Liver (tissue), 9 donors: ENCODE measurements around the gene ASB2. TPM values are rescaled to one million over a fixed set of nuclear protein-coding genes. Genes with fewer than 3 reads are reported as not detected.
A peak's percentile ranks its signal among the peaks of the same experiment; 100 is the strongest.

Experiments
- DNase-seq: peaks from one replicate; pipeline ENCODE4 v3.0.0-alpha.2; 2017; ENCODE audit warnings: low spot score
- H3K27ac ChIP-seq, 2 donors: one replicate each; pipeline ENCODE4 v1.7.0; 2013; ENCODE audit warnings: inconsistent platforms in 2 of 2, low read length in 2 of 2, control low read depth in 1 of 2, low read depth in 1 of 2, mild to moderate bottlenecking in 1 of 2
- H3K27me3 ChIP-seq, 4 donors: one replicate each; pipeline versions ENCODE4 v1.6.1 to v1.7.0; 2013; ENCODE audit warnings: low read length in 3 of 4, inconsistent platforms in 1 of 4, mild to moderate bottlenecking in 1 of 4, moderate library complexity in 1 of 4; ENCODE audit not compliant: control insufficient read depth in 4 of 4, insufficient read depth in 4 of 4
- H3K36me3 ChIP-seq, 4 donors: one replicate each; pipeline versions ENCODE4 v1.6.1 to v1.7.0; 2013; ENCODE audit warnings: low read length in 3 of 4, mild to moderate bottlenecking in 3 of 4, low read depth in 1 of 4, moderate library complexity in 1 of 4; ENCODE audit not compliant: control insufficient read depth in 4 of 4, insufficient read depth in 3 of 4
- H3K4me1 ChIP-seq, 4 donors: one replicate each; pipeline versions ENCODE4 v1.6.1 to v1.7.0; 2013; ENCODE audit warnings: low read length in 3 of 4, mild to moderate bottlenecking in 3 of 4, moderate library complexity in 1 of 4; ENCODE audit not compliant: control insufficient read depth in 4 of 4, insufficient read depth in 4 of 4
- H3K4me3 ChIP-seq, 3 donors: one replicate each; pipeline versions ENCODE4 v1.6.1 to v1.7.0; 2013; ENCODE audit warnings: low read length in 3 of 3, control low read depth in 1 of 3, low read depth in 1 of 3, mild to moderate bottlenecking in 1 of 3
- H3K9ac ChIP-seq, 2 donors: one replicate each; pipeline ENCODE4 v1.7.0; 2013; ENCODE audit warnings: low read length in 2 of 2, mild to moderate bottlenecking in 2 of 2, moderate library complexity in 2 of 2, control low read depth in 1 of 2, low read depth in 1 of 2
- H3K9me3 ChIP-seq, 4 donors: one replicate each; pipeline versions ENCODE4 v1.6.1 to v1.7.0; 2013; ENCODE audit warnings: low read length in 3 of 4; ENCODE audit not compliant: control insufficient read depth in 4 of 4
- CTCF ChIP-seq: fragments of 150-350 bp; IDR thresholded peaks from 2 replicates; pipeline ENCODE4 v1.5.1; 2017; ENCODE audit warnings: improper control_type of control experiment, low read depth, low read length; ENCODE audit not compliant: missing input control
- EGR1 ChIP-seq, 2 donors: IDR thresholded peaks; 2 replicates each; pipeline ENCODE4 v1.6.1; 2016 to 2018; ENCODE audit warnings: antibody characterized with exemption in 2 of 2, low read depth in 2 of 2
- FOXA1 ChIP-seq: IDR thresholded peaks from 2 replicates; pipeline ENCODE4 v1.6.1; 2016; ENCODE audit warnings: antibody characterized with exemption
- FOXA2 ChIP-seq: IDR thresholded peaks from 2 replicates; pipeline ENCODE4 v1.6.1; 2016; ENCODE audit warnings: antibody characterized with exemption
- GABPA ChIP-seq, 2 donors: IDR thresholded peaks in 1 of 2; conservative IDR thresholded peaks in 1 of 2; 2 replicates each; pipeline ENCODE4 v1.6.1; 2016; ENCODE audit warnings: antibody characterized with exemption in 2 of 2, mild to moderate bottlenecking in 1 of 2, moderate library complexity in 1 of 2
- HNF4A ChIP-seq, 2 donors: conservative IDR thresholded peaks; 2 replicates each; pipeline ENCODE4 v1.6.1; 2016; ENCODE audit warnings: antibody characterized with exemption in 2 of 2, mild to moderate bottlenecking in 2 of 2
- HNF4G ChIP-seq: IDR thresholded peaks from 2 replicates; pipeline ENCODE4 v1.6.1; 2016; ENCODE audit warnings: antibody characterized with exemption
- JUND ChIP-seq, 2 donors: IDR thresholded peaks; 2 replicates each; pipeline ENCODE4 v1.6.1; 2016; ENCODE audit warnings: antibody characterized with exemption in 2 of 2
- MAX ChIP-seq: IDR thresholded peaks from 2 replicates; pipeline ENCODE4 v1.6.1; 2016; ENCODE audit warnings: antibody characterized with exemption
- NR2F2 ChIP-seq: IDR thresholded peaks from 2 replicates; pipeline ENCODE4 v1.6.1; 2016; ENCODE audit warnings: antibody characterized with exemption
- RAD21 ChIP-seq, 2 donors: IDR thresholded peaks; 2 replicates each; pipeline ENCODE4 v1.6.1; 2016; ENCODE audit warnings: antibody characterized with exemption in 2 of 2, mild to moderate bottlenecking in 2 of 2
- RXRA ChIP-seq, 2 donors: IDR thresholded peaks; 2 replicates each; pipeline ENCODE4 v1.6.1; 2017 to 2018; ENCODE audit warnings: antibody characterized with exemption in 2 of 2, mild to moderate bottlenecking in 1 of 2
- SP1 ChIP-seq: IDR thresholded peaks from 2 replicates; pipeline ENCODE4 v1.6.1; 2018; ENCODE audit warnings: antibody characterized with exemption, mild to moderate bottlenecking
- TAF1 ChIP-seq: conservative IDR thresholded peaks from 2 replicates; pipeline ENCODE4 v1.6.1; 2016; ENCODE audit warnings: antibody characterized with exemption, mild to moderate bottlenecking
- YY1 ChIP-seq: IDR thresholded peaks from 2 replicates; pipeline ENCODE4 v1.6.1; 2016; ENCODE audit warnings: antibody characterized with exemption, mild to moderate bottlenecking
- ZBTB33 ChIP-seq: IDR thresholded peaks from 2 replicates; pipeline ENCODE4 v1.6.1; 2016; ENCODE audit warnings: antibody characterized with exemption
- WGBS: extraction: QIAGEN DNeasy Blood & Tissue Kit; methylation state at CpG from one replicate; pipeline ENCODE4 v1.1.7; 2013; 5-methylcytosine and 5-hydroxymethylcytosine counted together
- polyA plus RNA-seq, 2 donors: library from polyadenylated mRNA; stranded (reverse) in 1 of 2; unstranded in 1 of 2; fragments of 200-250 nt in 1 of 2; fragments of >200 nt in 1 of 2; fragmentation: Nextera tagmentation in 1 of 2; extraction: Ambion mirVana in 1 of 2; gene quantifications; one replicate each; pipeline versions ENCODE4 v1.2.1 to v1.2.3, GENCODE V29; 2013 to 2015
- total RNA-seq, 2 donors: library from RNA; depleted of rRNA; stranded (reverse); fragments of >200 nt; gene quantifications; one replicate each; pipeline ENCODE4 v1.2.3, GENCODE V29; 2014
- TF ChIP-seq, protein P1 (sequence below): IDR thresholded peaks from 2 replicates; pipeline ENCODE4 v1.6.1; 2016; ENCODE audit warnings: antibody characterized with exemption
- TF ChIP-seq, protein P2 (sequence below): IDR thresholded peaks from 2 replicates; pipeline ENCODE4 v1.6.1; 2016; ENCODE audit warnings: antibody characterized with exemption, mild to moderate bottlenecking
- donor health status: healthy.
- donor health status: healthy.
- donor health status: healthy.
- donor health status: healthy.
- donor health status: healthy.

Gene ASB2
- total and polyA plus RNA-seq, 4 donors: 0.18 to 0.56 (median 0.38) TPM

- TF ChIP-seq, protein P1, sequence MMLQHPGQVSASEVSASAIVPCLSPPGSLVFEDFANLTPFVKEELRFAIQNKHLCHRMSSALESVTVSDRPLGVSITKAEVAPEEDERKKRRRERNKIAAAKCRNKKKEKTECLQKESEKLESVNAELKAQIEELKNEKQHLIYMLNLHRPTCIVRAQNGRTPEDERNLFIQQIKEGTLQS: no peak
- no peak for TF ChIP-seq JUND (IDR thresholded peaks at IDR 0.05)
These were observed 31.9 kb upstream of the ASB2 start (continued) for GRCh38 chr14:94008234-94008633.

- H3K27ac ChIP-seq: no peak overlapping the region
- H3K36me3 ChIP-seq: no peaks in the 10 kb centered on the region
- H3K9ac ChIP-seq: no peak overlapping the region
- DNase-seq: no peak
- H3K4me3 ChIP-seq: no peak overlapping the region
- TF ChIP-seq CTCF (peak; percentile 15), RXRA (IDR thresholded peaks at IDR 0.05) (no peak)
- H3K27me3 ChIP-seq: no peaks in the 10 kb centered on the region
- H3K9me3 ChIP-seq: no peaks in the 10 kb centered on the region
- H3K4me1 ChIP-seq: no peaks in the 10 kb centered on the region
- WGBS: 49% methylated on average over 14 of the region's 14 CpGs
These were observed 29.1 kb upstream of the ASB2 start for GRCh38 chr14:94005324-94006073.

GRCh38 chr14:94004015-94004414 lies 27.6 kb upstream of the ASB2 start:
- Histone ChIP-seq H3K9ac (no peak overlapping the region), H3K36me3 (no peaks in the 10 kb centered on the region), H3K4me3 (no peak overlapping the region), H3K27me3 (no peaks in the 10 kb centered on the region), H3K4me1 (no peaks in the 10 kb centered on the region), H3K9me3 (no peaks in the 10 kb centered on the region), H3K27ac (no peak overlapping the region)
- no peak for DNase-seq
- no peak for TF ChIP-seq TAF1
- TF ChIP-seq, protein P2, sequence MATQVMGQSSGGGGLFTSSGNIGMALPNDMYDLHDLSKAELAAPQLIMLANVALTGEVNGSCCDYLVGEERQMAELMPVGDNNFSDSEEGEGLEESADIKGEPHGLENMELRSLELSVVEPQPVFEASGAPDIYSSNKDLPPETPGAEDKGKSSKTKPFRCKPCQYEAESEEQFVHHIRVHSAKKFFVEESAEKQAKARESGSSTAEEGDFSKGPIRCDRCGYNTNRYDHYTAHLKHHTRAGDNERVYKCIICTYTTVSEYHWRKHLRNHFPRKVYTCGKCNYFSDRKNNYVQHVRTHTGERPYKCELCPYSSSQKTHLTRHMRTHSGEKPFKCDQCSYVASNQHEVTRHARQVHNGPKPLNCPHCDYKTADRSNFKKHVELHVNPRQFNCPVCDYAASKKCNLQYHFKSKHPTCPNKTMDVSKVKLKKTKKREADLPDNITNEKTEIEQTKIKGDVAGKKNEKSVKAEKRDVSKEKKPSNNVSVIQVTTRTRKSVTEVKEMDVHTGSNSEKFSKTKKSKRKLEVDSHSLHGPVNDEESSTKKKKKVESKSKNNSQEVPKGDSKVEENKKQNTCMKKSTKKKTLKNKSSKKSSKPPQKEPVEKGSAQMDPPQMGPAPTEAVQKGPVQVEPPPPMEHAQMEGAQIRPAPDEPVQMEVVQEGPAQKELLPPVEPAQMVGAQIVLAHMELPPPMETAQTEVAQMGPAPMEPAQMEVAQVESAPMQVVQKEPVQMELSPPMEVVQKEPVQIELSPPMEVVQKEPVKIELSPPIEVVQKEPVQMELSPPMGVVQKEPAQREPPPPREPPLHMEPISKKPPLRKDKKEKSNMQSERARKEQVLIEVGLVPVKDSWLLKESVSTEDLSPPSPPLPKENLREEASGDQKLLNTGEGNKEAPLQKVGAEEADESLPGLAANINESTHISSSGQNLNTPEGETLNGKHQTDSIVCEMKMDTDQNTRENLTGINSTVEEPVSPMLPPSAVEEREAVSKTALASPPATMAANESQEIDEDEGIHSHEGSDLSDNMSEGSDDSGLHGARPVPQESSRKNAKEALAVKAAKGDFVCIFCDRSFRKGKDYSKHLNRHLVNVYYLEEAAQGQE: no peak
- TF ChIP-seq EGR1 (IDR thresholded peaks at IDR 0.05; ENCODE audit: low read depth in 2 of 2): no peak
- no peak for TF ChIP-seq CTCF
- TF ChIP-seq HNF4A (conservative IDR thresholded peaks at IDR 0.05): no peak
- TF ChIP-seq MAX: no peak
- no peak for TF ChIP-seq RXRA (IDR thresholded peaks at IDR 0.05)
- no peak for TF ChIP-seq SP1
- TF ChIP-seq RAD21 (IDR thresholded peaks at IDR 0.05): no peak
- TF ChIP-seq FOXA2: no peak
- no peak for TF ChIP-seq HNF4G
- TF ChIP-seq, protein P1: no peak
- no peak for TF ChIP-seq FOXA1
- no peak for TF ChIP-seq NR2F2
- TF ChIP-seq ZBTB33: no peak
- no peak for TF ChIP-seq JUND (IDR thresholded peaks at IDR 0.05)
- TF ChIP-seq YY1: no peak
- no peak for TF ChIP-seq GABPA (IDR thresholded peaks at IDR 0.05 in 1 of 2, conservative IDR thresholded peaks at IDR 0.05 in 1 of 2)
- 75% methylated on average over 8 of the region's 8 CpGs for WGBS
